C4-2B (cell line): ENCODE measurements around the gene EDN2.
A peak's percentile ranks its signal among the peaks of the same experiment; 100 is the strongest.

ENCODE experiments used
- H3K27ac ChIP-seq: fragments of 450-650 bp; 2 replicates; pipeline ENCODE4 v1.5.1; 2017
- CTCF ChIP-seq: fragments of 450-650 bp; conservative IDR thresholded peaks from 2 replicates; pipeline ENCODE4 v1.5.1; 2017; ENCODE audit warnings: mild to moderate bottlenecking
- ZFX ChIP-seq: fragments of 450-650 bp; IDR thresholded peaks from 2 replicates; pipeline ENCODE4 v1.6.1; 2017

The EDN2 gene

GRCh38 chr1:41464885-41465284 lies 19.6 kb downstream of the EDN2 start:
- H3K27ac ChIP-seq, result no peak overlapping the region
- TF ChIP-seq ZFX (no peak), CTCF (no peak)

DNA sequence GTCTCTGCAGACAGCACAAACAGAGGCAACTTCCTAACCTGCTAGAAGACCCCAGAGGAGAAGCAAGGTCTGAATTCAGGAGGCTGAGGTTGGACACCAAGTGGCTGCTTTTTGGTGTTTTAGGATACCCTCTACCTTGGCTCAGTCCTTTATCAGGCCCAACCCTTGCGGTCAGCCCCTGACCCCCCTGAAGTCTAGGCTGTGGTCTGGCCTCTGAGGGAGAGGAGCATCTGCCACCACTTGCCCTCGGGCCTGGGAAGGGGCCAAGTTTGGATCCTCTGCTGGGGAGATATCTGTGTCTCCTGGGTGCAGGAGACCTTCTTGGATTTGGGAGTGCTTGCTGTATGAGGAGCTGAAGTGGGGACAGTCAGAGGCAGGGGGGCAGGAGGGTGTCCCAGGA lies 21.0 kb downstream of the EDN2 start:
- H3K27ac ChIP-seq, result no peak overlapping the region
- TF ChIP-seq ZFX (no peak), CTCF (no peak)

- TF ChIP-seq CTCF (no peak), ZFX (no peak)
- peak overlapping the region; percentile 21 for H3K27ac ChIP-seq
These were observed 21.8 kb downstream of the EDN2 start for GRCh38 chr1:41462680-41463004.

DNA sequence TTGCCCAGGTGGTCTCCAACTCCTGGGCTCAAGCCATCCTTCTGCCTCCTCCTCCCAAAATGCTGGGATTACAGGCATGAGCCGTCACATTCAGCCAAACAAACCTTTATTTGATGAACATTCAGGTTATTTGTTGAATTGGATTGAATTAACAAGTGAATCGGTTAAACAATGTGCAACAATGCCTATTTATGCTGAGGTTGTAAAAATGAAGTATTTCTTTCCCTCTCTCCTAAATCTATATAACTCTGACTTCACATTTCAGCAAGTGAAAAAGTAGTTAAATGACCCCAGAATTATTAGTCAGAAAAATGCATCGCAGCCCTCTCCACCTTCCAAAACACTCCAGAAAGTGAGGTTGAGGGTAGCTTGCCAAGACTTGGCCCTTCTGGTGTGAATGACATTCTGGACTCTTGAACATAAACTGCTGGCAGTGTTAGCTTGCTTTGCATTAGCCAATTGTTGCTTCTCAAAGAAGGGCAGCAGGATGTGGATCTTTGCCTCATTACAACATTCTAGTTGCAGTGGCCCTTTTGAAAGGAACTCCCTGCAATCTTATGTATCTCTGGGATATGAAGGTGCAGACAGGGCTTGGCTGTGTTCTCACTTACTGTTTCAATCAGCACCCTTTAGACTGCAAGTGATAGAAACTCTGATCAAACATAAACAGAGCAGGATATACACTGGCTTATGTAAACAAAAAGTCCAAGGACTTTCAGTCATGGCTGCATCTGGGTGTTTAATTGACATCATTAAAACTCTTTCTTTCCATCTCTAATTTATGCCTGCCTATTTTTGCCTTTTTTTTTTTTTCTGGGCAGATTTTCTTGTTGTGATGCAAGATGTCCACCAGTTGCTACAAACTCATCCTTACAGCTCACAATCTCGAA lies 22.4 kb downstream of the EDN2 start:
- no peak for TF ChIP-seq CTCF
- no peak for TF ChIP-seq ZFX
- H3K27ac ChIP-seq, result peak overlapping the region; percentile 21

DNA sequence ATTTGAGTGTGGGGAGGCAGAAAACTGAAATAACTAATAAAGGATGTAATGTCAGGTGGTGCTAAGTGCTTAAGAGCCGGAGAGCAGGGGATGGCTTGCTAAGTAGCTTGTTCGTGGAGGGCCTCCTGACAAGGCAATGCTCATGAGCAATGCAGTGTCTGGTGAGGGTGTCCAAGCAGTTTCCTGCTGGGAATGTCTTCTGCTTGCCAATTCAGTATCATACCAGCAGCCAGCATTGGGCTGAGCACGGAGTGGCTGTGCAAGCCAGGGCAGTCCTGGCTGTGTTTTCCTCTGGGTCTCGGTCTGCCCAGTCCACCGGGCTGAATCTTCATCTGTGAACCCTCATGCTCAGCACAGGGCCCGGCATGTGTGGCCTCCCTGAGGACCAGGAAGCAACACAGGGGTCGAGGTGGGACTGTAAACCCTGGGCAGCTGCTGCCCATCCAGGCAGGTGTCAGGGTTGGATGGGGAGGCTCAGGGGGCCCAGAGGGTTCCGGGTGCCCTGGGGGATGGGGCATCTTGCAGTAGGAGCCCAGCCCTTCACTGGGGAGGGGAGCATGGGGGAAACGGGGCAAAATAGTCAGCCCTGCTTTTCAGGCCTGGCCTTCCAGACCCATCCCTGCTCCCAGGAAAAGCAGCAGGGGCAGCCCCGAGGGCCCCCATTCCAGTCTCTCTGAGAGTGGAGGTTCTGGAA lies 27.5 kb downstream of the EDN2 start:
- TF ChIP-seq CTCF (no peak), ZFX (no peak)
- no peak overlapping the region for H3K27ac ChIP-seq

GRCh38 chr1:41455479-41456332 lies 28.8 kb downstream of the EDN2 start:
- TF ChIP-seq CTCF (no peak), ZFX (no peak)
- H3K27ac ChIP-seq, result no peak overlapping the region
